Measurements from ENCODE around the gene INKA2.

DNA sequence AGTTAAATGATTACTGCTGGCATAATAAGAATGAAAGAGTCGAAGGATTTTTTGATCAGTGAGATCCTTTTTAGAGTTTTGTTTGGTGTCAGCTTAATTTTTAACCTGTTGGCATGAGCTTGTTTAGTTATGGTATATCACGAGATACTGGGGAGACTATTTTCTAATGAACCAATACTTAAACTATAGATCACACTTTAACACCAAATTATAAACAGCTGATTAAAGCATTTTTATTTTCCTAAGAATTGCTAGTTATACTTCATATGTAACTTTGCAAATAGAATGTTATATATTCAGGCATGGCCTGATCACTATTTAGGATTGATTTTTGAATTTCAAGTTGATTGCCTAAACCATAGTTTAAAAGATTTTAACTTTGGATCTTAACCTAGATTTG is 22.5 kb upstream of the INKA2 start:
- TF ChIP-seq, protein P1, sequence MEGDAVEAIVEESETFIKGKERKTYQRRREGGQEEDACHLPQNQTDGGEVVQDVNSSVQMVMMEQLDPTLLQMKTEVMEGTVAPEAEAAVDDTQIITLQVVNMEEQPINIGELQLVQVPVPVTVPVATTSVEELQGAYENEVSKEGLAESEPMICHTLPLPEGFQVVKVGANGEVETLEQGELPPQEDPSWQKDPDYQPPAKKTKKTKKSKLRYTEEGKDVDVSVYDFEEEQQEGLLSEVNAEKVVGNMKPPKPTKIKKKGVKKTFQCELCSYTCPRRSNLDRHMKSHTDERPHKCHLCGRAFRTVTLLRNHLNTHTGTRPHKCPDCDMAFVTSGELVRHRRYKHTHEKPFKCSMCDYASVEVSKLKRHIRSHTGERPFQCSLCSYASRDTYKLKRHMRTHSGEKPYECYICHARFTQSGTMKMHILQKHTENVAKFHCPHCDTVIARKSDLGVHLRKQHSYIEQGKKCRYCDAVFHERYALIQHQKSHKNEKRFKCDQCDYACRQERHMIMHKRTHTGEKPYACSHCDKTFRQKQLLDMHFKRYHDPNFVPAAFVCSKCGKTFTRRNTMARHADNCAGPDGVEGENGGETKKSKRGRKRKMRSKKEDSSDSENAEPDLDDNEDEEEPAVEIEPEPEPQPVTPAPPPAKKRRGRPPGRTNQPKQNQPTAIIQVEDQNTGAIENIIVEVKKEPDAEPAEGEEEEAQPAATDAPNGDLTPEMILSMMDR (IDR thresholded peaks at IDR 0.05) = no peak
- no peak for TF ChIP-seq POLR2A (IDR thresholded peaks at IDR 0.05)
